DOHH2 (cell line): ENCODE measurements around the gene ALOXE3.

ENCODE experiments used
- EZH2phosphoT487 ChIP-seq: fragments of 200-600 bp; sonication (generic); IDR thresholded peaks from 2 replicates; pipeline ENCODE4 v1.6.1; 2017; ENCODE audit warnings: borderline replicate concordance, mild to moderate bottlenecking, antibody characterized with exemption, low read length, moderate library complexity, mixed read lengths
- TF ChIP-seq, protein P1 (sequence below): fragments of 200-600 bp; sonication (generic); IDR thresholded peaks from one replicate; pipeline ENCODE4 v1.5.1; 2014; ENCODE audit warnings: antibody characterized with exemption, mild to moderate bottlenecking, low read depth, low read length; ENCODE audit not compliant: poor library complexity, severe bottlenecking

DNA sequence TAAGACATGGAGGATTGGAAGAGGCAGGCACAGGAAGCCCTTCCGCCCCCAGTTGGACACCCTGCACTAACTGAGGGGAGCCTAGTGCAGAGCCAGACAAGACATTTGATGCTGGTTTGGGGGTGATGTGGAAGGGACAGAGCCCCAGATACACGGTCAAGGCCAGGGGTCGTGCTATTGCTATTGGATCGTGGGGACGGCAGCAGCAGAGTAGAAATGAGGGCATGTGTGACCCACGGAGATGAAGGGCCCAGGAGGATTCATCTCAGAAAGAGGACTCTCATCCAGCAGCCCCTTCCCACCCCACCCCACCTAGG lies 46.5 kb upstream of the ALOXE3 start:
- TF ChIP-seq, protein P1, sequence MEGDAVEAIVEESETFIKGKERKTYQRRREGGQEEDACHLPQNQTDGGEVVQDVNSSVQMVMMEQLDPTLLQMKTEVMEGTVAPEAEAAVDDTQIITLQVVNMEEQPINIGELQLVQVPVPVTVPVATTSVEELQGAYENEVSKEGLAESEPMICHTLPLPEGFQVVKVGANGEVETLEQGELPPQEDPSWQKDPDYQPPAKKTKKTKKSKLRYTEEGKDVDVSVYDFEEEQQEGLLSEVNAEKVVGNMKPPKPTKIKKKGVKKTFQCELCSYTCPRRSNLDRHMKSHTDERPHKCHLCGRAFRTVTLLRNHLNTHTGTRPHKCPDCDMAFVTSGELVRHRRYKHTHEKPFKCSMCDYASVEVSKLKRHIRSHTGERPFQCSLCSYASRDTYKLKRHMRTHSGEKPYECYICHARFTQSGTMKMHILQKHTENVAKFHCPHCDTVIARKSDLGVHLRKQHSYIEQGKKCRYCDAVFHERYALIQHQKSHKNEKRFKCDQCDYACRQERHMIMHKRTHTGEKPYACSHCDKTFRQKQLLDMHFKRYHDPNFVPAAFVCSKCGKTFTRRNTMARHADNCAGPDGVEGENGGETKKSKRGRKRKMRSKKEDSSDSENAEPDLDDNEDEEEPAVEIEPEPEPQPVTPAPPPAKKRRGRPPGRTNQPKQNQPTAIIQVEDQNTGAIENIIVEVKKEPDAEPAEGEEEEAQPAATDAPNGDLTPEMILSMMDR, result no peak
- TF ChIP-seq EZH2phosphoT487, result no peak
